ENCODE results near the gene NUDCD3.

Gene NUDCD3

DNA sequence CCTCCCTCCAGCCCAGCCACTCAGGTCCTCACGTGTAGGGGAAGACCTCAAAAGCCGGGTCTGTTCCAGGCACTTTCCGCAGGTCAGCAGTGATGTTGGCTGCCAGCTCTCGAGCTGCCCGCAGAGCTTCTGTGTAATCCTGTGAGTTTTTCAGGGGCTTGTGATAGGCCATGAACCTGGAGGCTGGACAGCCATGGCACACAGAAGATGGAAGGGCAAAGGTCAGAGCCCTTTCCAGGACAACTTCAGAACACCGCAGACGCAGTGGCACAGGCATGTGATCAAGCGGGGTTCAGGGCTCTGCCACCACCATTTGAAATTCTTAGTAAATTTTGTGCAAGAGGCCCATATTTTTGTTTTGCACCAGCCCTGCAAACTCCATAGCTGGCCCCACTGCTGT, 26.7 kb upstream of the NUDCD3 start:
- Histone ChIP-seq H3K9me3 (ENCODE audit: insufficient read depth, low read length) (no peaks in the 10 kb centered on the region), H3K79me2 (ENCODE audit: insufficient read depth, low read length) (no peaks in the 10 kb centered on the region), H3K4me3 (ENCODE audit: insufficient read depth, low read length, poor library complexity, severe bottlenecking) (no peak overlapping the region), H3K4me2 (ENCODE audit: low read depth, low read length, poor library complexity, severe bottlenecking) (no peak overlapping the region), H3F3A (ENCODE audit: insufficient read depth) (no peaks in the 10 kb centered on the region), H3K27me3 (ENCODE audit: low read length) (no peaks in the 10 kb centered on the region), H3K36me3 (ENCODE audit: low read length) (no peaks in the 10 kb centered on the region), H2AFZ (ENCODE audit: low read depth, low read length, severe bottlenecking) (no peak overlapping the region), H3K9ac (ENCODE audit: low read length) (no peak overlapping the region), H3K27ac (ENCODE audit: low read depth, low read length) (no peak overlapping the region), H4K20me1 (ENCODE audit: low read depth, low read length) (no peaks in the 10 kb centered on the region), H3K9me2 (replicated peaks; ENCODE audit: insufficient read depth, low read length) (no peaks in the 10 kb centered on the region)
- TF ChIP-seq, protein P1, sequence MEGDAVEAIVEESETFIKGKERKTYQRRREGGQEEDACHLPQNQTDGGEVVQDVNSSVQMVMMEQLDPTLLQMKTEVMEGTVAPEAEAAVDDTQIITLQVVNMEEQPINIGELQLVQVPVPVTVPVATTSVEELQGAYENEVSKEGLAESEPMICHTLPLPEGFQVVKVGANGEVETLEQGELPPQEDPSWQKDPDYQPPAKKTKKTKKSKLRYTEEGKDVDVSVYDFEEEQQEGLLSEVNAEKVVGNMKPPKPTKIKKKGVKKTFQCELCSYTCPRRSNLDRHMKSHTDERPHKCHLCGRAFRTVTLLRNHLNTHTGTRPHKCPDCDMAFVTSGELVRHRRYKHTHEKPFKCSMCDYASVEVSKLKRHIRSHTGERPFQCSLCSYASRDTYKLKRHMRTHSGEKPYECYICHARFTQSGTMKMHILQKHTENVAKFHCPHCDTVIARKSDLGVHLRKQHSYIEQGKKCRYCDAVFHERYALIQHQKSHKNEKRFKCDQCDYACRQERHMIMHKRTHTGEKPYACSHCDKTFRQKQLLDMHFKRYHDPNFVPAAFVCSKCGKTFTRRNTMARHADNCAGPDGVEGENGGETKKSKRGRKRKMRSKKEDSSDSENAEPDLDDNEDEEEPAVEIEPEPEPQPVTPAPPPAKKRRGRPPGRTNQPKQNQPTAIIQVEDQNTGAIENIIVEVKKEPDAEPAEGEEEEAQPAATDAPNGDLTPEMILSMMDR (IDR thresholded peaks at IDR 0.05; ENCODE audit: insufficient read depth, low read length, poor library complexity, severe bottlenecking): no peak
- TF ChIP-seq EZH2phosphoT487 (conservative IDR thresholded peaks at IDR 0.05; ENCODE audit: low read length): no peak

DNA sequence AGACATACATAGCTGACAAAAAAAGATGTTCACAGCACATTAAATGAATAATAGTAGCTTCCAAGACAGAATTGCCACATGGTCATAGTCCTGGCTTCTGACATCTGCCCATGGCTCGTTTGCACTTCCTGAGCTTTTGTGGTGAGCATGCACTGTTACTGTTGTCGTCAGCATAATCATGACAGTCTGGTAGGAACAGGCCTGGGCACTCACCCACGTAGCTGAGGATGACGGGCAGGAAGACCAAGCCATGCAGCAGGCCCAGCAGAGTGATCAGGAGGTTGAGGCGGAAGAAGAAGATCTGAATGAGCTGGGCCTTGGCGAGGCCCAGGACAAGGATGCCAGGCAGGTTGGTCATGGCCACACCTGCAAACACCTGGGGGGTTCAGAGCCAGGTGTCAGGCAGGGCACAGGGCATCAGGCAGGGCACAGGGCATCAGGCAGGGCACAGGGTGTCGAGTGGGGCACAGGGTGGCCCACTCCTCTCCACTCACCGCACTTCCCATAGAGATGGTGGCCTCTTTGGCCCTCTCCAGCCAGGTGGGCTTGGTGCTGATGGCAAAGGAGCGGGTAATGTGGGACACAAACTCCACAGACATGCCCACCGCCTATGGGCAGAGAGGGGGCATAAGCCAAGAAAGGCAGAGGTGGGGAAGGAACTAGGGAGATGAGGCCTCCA, 25.3 kb upstream of the NUDCD3 start:
- Histone ChIP-seq H3K4me2 (ENCODE audit: low read depth, low read length, poor library complexity, severe bottlenecking) (no peak overlapping the region), H3K9ac (ENCODE audit: low read length) (no peak overlapping the region), H3K9me3 (ENCODE audit: insufficient read depth, low read length) (no peaks in the 10 kb centered on the region), H3K9me2 (replicated peaks; ENCODE audit: insufficient read depth, low read length) (no peaks in the 10 kb centered on the region), H3K4me3 (ENCODE audit: insufficient read depth, low read length, poor library complexity, severe bottlenecking) (no peak overlapping the region), H3K27me3 (ENCODE audit: low read length) (no peaks in the 10 kb centered on the region), H3K79me2 (ENCODE audit: insufficient read depth, low read length) (no peaks in the 10 kb centered on the region), H3K27ac (ENCODE audit: low read depth, low read length) (no peak overlapping the region), H3F3A (ENCODE audit: insufficient read depth) (no peaks in the 10 kb centered on the region), H3K36me3 (ENCODE audit: low read length) (no peaks in the 10 kb centered on the region), H2AFZ (ENCODE audit: low read depth, low read length, severe bottlenecking) (no peak overlapping the region), H4K20me1 (ENCODE audit: low read depth, low read length) (no peaks in the 10 kb centered on the region)
- TF ChIP-seq EZH2phosphoT487 (conservative IDR thresholded peaks at IDR 0.05; ENCODE audit: low read length): no peak
- TF ChIP-seq, protein P1 (IDR thresholded peaks at IDR 0.05; ENCODE audit: insufficient read depth, low read length, poor library complexity, severe bottlenecking): no peak

DNA sequence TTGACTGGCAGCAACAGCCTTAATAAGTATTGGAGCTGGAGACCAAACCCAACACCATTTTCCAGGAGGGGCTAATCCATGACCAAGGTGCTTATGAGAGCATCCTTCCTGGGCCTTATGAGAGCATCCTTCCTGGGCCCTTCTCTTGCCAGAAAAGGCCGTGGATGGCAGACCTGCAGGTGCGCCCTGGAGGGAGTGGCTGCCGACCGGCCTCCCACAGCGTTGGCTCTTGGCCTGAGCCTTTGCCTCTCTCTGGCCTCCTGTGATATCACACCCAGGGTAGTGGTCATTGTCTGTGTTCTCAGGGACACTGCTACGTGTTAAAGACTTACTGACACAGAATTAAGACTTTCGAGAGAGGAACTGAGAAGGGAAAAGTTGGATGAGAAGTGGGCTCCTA, 22.3 kb upstream of the NUDCD3 start:
- H3K4me3 ChIP-seq (ENCODE audit: insufficient read depth, low read length, poor library complexity, severe bottlenecking): no peak overlapping the region

More for the DNA sequence above, 22.3 kb upstream of the NUDCD3 start:
- Histone ChIP-seq H3K36me3 (ENCODE audit: low read length) (no peaks in the 10 kb centered on the region), H3K9me3 (ENCODE audit: insufficient read depth, low read length) (no peaks in the 10 kb centered on the region), H3K79me2 (ENCODE audit: insufficient read depth, low read length) (no peaks in the 10 kb centered on the region), H3F3A (ENCODE audit: insufficient read depth) (no peaks in the 10 kb centered on the region), H3K27me3 (ENCODE audit: low read length) (no peaks in the 10 kb centered on the region), H2AFZ (ENCODE audit: low read depth, low read length, severe bottlenecking) (no peak overlapping the region), H3K27ac (ENCODE audit: low read depth, low read length) (no peak overlapping the region), H3K9ac (ENCODE audit: low read length) (no peak overlapping the region), H4K20me1 (ENCODE audit: low read depth, low read length) (no peaks in the 10 kb centered on the region), H3K9me2 (replicated peaks; ENCODE audit: insufficient read depth, low read length) (no peaks in the 10 kb centered on the region), H3K4me2 (ENCODE audit: low read depth, low read length, poor library complexity, severe bottlenecking) (no peak overlapping the region)
- TF ChIP-seq, protein P1 (IDR thresholded peaks at IDR 0.05; ENCODE audit: insufficient read depth, low read length, poor library complexity, severe bottlenecking): no peak
- no peak for TF ChIP-seq EZH2phosphoT487 (conservative IDR thresholded peaks at IDR 0.05; ENCODE audit: low read length)

All from SU-DHL-6 (cell line).